Duodenal mucosa (tissue), 2 donors: ENCODE measurements around the gene PAN3.

Experiments used
- H3K27ac ChIP-seq: one replicate; pipeline ENCODE4 v1.7.0; 2013; ENCODE audit warnings: low read depth, low read length
- H3K27me3 ChIP-seq, 2 donors: one replicate each; pipeline ENCODE4 v1.7.0; 2013; ENCODE audit warnings: low read length in 2 of 2, control low read depth in 1 of 2; ENCODE audit not compliant: insufficient read depth in 2 of 2, control insufficient read depth in 1 of 2
- H3K36me3 ChIP-seq, 2 donors: one replicate each; pipeline ENCODE4 v1.7.0; 2013; ENCODE audit warnings: low read length in 2 of 2, control low read depth in 1 of 2; ENCODE audit not compliant: insufficient read depth in 2 of 2, control insufficient read depth in 1 of 2
- H3K4me1 ChIP-seq, 2 donors: one replicate each; pipeline ENCODE4 v1.7.0; 2013; ENCODE audit warnings: low read length in 2 of 2, control low read depth in 1 of 2; ENCODE audit not compliant: insufficient read depth in 2 of 2, control insufficient read depth in 1 of 2
- H3K4me3 ChIP-seq, 2 donors: one replicate each; pipeline ENCODE4 v1.7.0; 2013; ENCODE audit warnings: low read length in 2 of 2, low read depth in 1 of 2
- H3K9ac ChIP-seq, 2 donors: one replicate each; pipeline ENCODE4 v1.7.0; 2013; ENCODE audit warnings: low read length in 2 of 2, low read depth in 1 of 2
- H3K9me3 ChIP-seq, 2 donors: one replicate each; pipeline ENCODE4 v1.7.0; 2013; ENCODE audit warnings: low read length in 2 of 2, control low read depth in 1 of 2; ENCODE audit not compliant: control insufficient read depth in 1 of 2

Gene PAN3

DNA sequence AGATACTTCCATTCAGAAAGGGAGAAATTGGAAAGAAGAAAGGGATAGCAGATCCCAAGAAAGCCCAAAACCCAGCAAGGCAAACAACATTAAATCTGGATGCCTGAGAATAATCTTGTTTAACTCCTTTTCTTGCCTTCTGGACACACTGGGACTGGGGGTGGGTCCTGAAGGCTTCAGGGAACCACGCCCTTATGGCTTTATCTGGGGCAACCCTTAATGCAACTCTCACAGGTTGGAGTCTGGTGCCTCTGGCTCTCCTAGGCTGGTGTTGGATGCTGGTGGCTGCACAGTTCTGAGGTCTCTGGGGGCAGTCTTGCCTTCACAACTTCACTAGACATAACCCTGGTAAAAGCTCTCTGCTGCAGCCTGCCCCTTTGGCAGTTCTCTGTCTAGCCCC, 27.9 kb downstream of the PAN3 start:
- peaks cover 17 to 40% of the 10 kb centered on the region in 2 donors for H3K4me1 ChIP-seq
- H3K9ac ChIP-seq, result no peak overlapping the region
- no peaks in the 10 kb centered on the region for H3K9me3 ChIP-seq
- no peak overlapping the region for H3K27ac ChIP-seq
- no peaks in the 10 kb centered on the region for H3K36me3 ChIP-seq
- no peaks in the 10 kb centered on the region for H3K27me3 ChIP-seq
- no peak overlapping the region for H3K4me3 ChIP-seq

DNA sequence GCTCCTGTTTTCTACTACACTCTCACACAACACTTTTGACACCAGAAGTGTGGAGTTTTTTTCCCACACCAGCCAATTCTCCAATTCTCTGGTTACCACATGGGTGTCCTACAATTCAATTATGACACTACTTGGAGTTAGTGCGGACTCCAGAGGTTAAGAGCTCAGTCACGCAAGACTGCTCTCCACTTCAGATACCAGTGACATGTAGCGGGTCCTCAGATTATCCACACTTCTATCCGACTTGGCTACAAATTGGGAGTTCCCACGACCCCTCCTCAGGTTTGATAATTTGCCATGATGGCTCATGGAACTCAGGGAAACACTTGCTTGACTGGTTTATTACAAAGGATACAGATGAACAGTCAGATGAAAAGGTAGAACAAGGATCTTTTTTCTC, 32.9 kb downstream of the PAN3 start:
- Histone ChIP-seq H3K9me3 (no peaks in the 10 kb centered on the region), H3K36me3 (peaks cover 3 to 4% of the 10 kb centered on the region in 2 donors), H3K4me1 (peaks cover 4% of the 10 kb centered on the region in 2 donors), H3K27ac (no peak overlapping the region), H3K9ac (no peak overlapping the region), H3K27me3 (no peaks in the 10 kb centered on the region), H3K4me3 (no peak overlapping the region)

DNA sequence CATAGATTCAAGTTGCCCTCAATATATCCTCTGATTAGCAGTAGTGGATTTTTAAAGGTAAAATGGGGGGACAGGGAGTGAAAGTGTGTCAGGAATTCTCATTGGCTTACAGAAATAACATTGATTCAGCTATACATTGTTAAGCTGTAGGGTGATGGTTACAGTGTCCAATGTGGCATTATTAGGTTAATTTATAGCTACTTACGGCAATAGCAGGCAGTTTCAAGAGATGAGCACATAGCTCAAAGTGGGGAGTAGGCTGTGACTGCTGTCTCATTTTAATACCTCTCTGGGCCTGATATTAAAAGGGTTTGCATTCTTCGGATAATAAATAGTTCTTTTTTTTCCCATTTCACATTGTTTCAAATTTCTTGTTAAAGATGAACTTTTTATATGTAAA, 34.6 kb downstream of the PAN3 start:
- peaks cover 6 to 15% of the 10 kb centered on the region in 2 donors for H3K36me3 ChIP-seq
- no peaks in the 10 kb centered on the region for H3K9me3 ChIP-seq
- H3K9ac ChIP-seq, result no peak overlapping the region
- H3K4me3 ChIP-seq, result no peak overlapping the region
- H3K4me1 ChIP-seq, result no peaks in the 10 kb centered on the region
- no peak overlapping the region for H3K27ac ChIP-seq
- no peaks in the 10 kb centered on the region for H3K27me3 ChIP-seq

DNA sequence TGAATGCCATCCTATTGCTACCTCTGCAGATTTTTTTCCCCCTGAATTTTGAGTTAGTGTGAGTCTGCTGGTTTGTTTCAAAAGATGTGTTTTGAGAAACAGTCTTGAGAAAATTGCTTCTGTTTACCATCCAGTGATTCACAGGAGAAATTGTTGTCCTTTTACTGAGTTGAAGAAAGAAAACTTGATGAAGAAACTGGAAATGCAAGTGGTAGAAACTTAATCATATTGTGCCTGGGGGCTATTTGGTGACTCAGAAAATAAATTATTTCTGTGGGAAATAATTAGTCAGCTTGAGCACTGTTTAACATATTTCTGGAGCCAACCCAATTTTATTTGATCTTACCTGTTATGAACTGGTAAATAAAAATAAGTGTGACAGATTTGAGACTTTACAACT, 35.4 kb downstream of the PAN3 start:
- H3K9ac ChIP-seq, result no peak overlapping the region
- no peaks in the 10 kb centered on the region for H3K27me3 ChIP-seq
- no peak overlapping the region for H3K27ac ChIP-seq
- H3K36me3 ChIP-seq, result peaks cover 6 to 15% of the 10 kb centered on the region in 2 donors
- no peaks in the 10 kb centered on the region for H3K4me1 ChIP-seq
- no peaks in the 10 kb centered on the region for H3K9me3 ChIP-seq
- no peak overlapping the region for H3K4me3 ChIP-seq

DNA sequence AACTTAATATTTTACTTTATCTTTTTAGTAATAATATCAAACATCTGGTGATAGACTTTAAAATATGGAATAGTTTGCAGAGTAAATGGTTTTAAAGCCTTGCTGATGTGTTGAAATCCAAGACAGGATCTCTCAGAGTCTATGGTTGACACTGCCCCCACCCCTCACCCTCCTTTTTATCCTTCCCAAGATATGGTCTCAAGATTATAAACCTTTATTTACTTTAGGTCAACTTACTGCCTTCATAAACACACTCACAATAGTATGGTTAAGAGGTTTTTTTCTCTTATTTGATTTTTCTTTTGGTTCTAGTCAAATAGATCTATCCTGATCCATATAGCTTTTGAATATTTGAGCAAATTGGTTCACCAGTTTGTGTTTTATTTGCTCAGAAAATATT, 39.0 kb downstream of the PAN3 start:
- Histone ChIP-seq H3K36me3 (peaks cover 6 to 15% of the 10 kb centered on the region in 2 donors), H3K27me3 (no peaks in the 10 kb centered on the region), H3K4me1 (no peaks in the 10 kb centered on the region), H3K9me3 (no peaks in the 10 kb centered on the region), H3K9ac (no peak overlapping the region), H3K4me3 (no peak overlapping the region), H3K27ac (no peak overlapping the region)

DNA sequence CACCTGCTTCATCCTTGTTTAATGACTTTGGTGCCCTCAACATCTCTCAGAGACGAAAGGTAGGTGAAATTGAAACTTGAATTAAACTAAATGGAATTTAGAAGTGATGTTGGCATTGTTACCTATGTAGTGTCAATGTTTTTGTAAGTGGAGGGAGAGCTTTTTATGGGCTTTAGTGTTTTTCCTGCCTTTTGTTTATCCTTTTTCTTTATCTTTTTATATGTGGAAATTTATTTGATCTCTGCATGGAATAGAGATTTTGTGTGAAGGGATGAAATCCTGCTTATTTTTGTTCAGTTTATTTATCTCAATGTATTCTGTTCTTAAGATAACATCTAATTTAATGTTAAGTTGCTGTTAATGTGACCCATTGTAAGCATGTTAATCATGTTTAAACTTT, 39.5 kb downstream of the PAN3 start:
- Histone ChIP-seq H3K4me1 (no peaks in the 10 kb centered on the region), H3K9ac (no peak overlapping the region), H3K27me3 (no peaks in the 10 kb centered on the region), H3K9me3 (no peaks in the 10 kb centered on the region), H3K27ac (no peak overlapping the region), H3K4me3 (no peak overlapping the region), H3K36me3 (peaks cover 6 to 15% of the 10 kb centered on the region in 2 donors)

DNA sequence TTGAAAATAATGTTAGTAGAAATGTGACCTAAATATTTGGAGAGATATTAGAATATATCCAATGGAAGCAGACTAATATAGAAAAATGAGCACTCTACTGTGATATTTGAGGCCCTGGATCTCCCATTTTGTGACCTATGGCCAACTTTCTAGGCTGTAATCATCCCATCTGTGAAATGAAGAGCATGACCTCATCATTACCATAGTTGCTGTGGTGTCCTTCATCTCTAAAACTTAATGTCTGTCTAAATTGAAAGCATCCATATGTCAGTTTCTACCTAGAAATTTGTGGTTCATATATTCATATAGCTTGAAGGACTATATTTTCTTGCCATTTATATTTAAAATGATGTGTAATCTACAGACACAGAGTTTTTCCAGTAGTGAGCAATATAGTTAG, 41.6 kb downstream of the PAN3 start:
- Histone ChIP-seq H3K4me3 (no peak overlapping the region), H3K9ac (no peak overlapping the region), H3K9me3 (no peaks in the 10 kb centered on the region)

DNA sequence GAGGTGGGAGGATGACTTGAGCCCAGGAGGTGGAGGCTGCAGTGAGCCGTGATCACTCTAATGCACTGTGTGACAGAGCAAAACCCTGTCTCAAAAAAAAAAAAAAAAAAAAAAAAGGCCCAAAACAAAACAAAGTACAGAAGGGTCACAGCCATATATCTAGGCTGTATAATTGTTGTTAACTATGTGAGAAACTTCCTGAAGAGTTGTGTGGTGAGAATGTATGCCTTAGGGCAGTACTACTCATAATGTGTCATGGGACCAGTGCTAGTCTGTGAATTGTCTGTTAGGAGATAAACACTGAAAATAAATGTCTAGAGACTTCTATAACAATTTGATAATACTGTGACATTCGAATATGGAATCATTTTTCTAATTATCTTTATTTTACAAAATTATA, 43.1 kb downstream of the PAN3 start:
- H3K27me3 ChIP-seq, result no peaks in the 10 kb centered on the region
- no peak overlapping the region for H3K27ac ChIP-seq
- H3K4me3 ChIP-seq, result no peak overlapping the region
- no peaks in the 10 kb centered on the region for H3K4me1 ChIP-seq
- no peak overlapping the region for H3K9ac ChIP-seq
- H3K9me3 ChIP-seq, result no peaks in the 10 kb centered on the region
- peaks cover 3 to 10% of the 10 kb centered on the region in 2 donors for H3K36me3 ChIP-seq

More for the DNA sequence above, 41.6 kb downstream of the PAN3 start:
- Histone ChIP-seq H3K27me3 (no peaks in the 10 kb centered on the region), H3K27ac (no peak overlapping the region), H3K4me1 (no peaks in the 10 kb centered on the region), H3K36me3 (peaks cover 6 to 15% of the 10 kb centered on the region in 2 donors)

DNA sequence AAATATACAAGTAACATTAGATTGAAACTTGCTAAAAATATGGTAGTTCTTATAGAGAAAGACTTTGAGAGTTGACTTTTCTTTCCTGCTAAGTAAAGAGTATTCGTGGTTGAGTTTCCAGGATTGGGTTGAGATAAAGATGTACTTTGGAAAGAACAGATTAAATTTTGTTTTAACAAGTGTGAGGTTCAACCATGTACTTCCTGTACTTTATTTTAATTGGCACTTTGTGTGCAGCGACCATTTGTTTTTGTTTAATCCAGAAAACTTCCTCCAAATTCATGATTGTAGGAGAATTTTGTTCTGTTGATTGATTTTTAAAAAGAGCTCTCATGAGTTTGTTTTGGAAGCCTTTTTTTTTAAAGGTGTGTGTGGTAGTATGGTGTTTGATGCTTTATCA, 46.9 kb downstream of the PAN3 start:
- Histone ChIP-seq H3K27me3 (no peaks in the 10 kb centered on the region), H3K4me1 (no peaks in the 10 kb centered on the region), H3K36me3 (peaks cover 0 to 11% of the 10 kb centered on the region in 2 donors), H3K9me3 (no peaks in the 10 kb centered on the region), H3K9ac (no peak overlapping the region), H3K4me3 (no peak overlapping the region), H3K27ac (no peak overlapping the region)

DNA sequence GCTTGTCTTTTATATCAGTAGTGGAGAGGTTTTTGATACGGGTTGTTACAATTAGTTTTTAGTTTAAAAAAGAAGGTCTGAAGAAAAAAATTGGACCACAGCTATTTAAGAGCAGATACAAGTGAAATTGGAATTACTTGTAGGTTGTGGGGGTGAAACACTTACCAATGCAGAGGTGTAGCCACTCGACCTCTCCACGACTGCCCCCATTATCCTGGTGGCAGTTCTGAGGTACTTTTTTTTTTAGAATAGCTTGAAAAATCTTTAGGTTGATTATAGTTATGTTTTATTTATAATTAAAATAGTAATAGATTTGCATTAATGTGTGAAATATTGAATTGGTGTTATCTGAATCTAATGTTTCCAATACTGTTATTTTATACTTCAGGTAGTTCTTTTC, 60.7 kb downstream of the PAN3 start:
- Histone ChIP-seq H3K27ac (no peak overlapping the region), H3K36me3 (peaks cover 0 to 9% of the 10 kb centered on the region in 2 donors), H3K4me1 (no peaks in the 10 kb centered on the region), H3K27me3 (no peaks in the 10 kb centered on the region), H3K9ac (no peak overlapping the region), H3K4me3 (no peak overlapping the region), H3K9me3 (no peaks in the 10 kb centered on the region)

DNA sequence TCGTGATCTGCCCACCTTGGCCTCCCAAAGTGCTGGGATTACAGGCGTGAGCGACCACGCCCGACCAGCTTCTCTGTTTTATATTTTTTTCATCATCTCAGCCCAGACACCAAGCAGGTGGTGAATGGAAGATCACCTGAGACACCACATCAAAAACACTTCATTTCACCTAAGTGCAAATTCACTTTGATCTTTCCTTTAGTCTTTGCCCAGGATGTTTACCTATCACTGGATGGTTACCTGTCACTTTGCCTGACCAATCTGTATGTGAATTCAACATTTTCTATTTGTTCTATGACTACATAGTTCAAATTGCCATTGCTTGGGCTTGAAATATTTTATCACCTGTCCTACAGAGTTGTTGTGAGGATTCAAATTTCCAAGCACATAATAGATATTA, 65.7 kb downstream of the PAN3 start:
- Histone ChIP-seq H3K27me3 (no peaks in the 10 kb centered on the region), H3K4me3 (no peak overlapping the region), H3K27ac (no peak overlapping the region), H3K9ac (no peak overlapping the region), H3K4me1 (no peaks in the 10 kb centered on the region), H3K36me3 (no peaks in the 10 kb centered on the region), H3K9me3 (no peaks in the 10 kb centered on the region)
